ENCODE data around the gene CARMIL1.

- TF ChIP-seq POLR2A (IDR thresholded peaks at IDR 0.05) (no peak), CTCF (IDR thresholded peaks at IDR 0.05) (no peak)
These were observed 27.2 kb downstream of the CARMIL1 start for GRCh38 chr6:25306379-25306778.
